Esophagus squamous epithelium (tissue), 4 donors: Measurements from ENCODE around the gene GRAMD2B.
A peak's percentile ranks its signal among the peaks of the same experiment; 100 is the strongest.

ENCODE experiments used
- CTCF ChIP-seq, 6 experiments: fragments of 450-650 bp in 4 of 6; fragments of 200-600 bp in 2 of 6; sonication (generic) in 2 of 6; IDR thresholded peaks; one replicate each; pipeline ENCODE4 v1.5.1; 2016 to 2019; ENCODE audit warnings: antibody characterized with exemption in 6 of 6, mild to moderate bottlenecking in 4 of 6, moderate library complexity in 4 of 6
- POLR2A ChIP-seq, 4 donors: fragments of 450-650 bp; IDR thresholded peaks; one replicate each; pipeline ENCODE4 v1.6.1; 2017; ENCODE audit warnings: antibody characterized with exemption in 4 of 4, mild to moderate bottlenecking in 4 of 4, moderate library complexity in 3 of 4

- TF ChIP-seq CTCF (IDR thresholded peaks at IDR 0.05): no peak
- TF ChIP-seq POLR2A (IDR thresholded peaks at IDR 0.05): peak in 2 of 4 donors; percentile 21 to 51
Measured at GRCh38 chr5:126449751-126450271, 26.6 kb downstream of the GRAMD2B start.
